Bone marrow (tissue), 2 donors: Measurements from ENCODE around the gene THBS1.

Experiments
- DNase-seq, 2 donors: peaks; one replicate each; lab custom pipeline; 2025; lab: John Stamatoyannopoulos, UW

THBS1 gene

DNA sequence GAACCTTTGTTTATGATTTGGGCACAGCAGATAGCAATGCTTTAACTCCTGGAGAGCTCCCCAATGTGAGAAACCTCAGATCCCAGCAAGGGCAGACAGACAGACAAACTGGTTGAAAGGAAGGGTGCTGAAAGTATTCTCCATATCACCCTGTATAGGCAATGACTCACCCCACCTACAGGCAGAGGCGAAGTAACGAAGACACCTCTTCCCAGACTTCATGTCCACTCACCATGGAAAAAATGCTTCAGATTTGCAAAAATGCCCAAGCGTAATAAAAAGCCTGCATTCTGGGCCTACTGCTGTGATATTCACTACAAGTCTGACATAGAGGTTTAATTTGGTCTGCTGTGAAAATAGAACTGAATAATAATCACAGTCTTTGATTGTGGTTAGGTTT is 50.5 kb downstream of the THBS1 start:
- no peak for DNase-seq

DNA sequence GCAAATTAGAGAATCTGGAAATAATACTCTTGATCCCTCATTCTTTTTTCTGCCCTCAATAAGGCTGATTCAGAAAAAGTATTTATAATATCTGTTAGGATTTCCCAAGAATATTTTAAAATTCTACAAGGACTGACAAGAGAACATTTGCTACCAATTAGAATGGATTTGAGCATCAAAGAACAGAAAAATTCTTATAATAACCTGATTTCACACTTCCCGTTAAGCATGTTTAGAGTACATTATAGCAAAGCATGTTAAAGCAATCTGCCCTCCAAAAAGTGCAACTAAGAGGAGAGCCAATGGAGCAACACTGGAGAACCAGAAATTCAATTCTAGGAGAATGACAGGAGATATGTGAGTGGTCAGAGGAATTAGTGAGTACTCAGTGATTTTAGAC is 57.2 kb downstream of the THBS1 start:
- no peak for DNase-seq

DNA sequence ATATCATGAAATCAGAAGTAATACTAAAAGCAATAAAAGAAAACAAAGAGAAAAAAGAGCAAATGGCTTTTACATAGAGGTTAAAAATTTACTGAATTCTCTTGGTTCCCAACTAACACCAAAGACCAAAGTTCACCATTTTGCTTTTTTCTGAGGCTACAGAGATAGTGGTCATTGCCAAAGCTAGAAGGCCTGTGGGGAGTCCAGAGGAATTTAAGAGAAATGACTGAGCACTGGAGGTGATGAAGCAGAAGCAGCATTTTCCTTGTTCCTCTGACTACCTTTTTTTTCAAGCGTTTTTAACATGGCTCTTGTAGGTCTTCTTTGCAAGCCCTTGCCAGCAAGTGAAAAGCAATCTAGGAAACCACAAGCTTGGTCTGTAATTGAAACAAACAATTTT is 58.2 kb downstream of the THBS1 start:
- no peak for DNase-seq

DNA sequence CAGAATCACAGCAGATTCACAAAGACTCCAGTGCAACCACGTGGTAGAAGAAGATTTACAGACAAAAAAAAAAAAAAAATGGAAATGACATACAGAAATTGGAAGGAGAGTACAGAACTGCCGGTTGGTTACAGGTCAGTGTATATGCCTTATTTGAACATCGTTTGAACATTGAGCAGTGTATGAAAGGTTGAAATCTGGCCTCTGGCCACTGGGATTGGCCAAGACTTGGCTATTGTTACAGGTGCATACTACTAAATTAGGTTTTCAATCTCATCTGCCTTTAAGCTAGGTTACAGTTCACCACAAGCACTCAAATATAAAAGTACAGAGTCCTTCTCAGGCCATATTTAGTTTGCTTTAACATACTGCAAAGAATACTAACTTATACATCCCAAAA is 59.8 kb downstream of the THBS1 start:
- DNase-seq, result no peak

DNA sequence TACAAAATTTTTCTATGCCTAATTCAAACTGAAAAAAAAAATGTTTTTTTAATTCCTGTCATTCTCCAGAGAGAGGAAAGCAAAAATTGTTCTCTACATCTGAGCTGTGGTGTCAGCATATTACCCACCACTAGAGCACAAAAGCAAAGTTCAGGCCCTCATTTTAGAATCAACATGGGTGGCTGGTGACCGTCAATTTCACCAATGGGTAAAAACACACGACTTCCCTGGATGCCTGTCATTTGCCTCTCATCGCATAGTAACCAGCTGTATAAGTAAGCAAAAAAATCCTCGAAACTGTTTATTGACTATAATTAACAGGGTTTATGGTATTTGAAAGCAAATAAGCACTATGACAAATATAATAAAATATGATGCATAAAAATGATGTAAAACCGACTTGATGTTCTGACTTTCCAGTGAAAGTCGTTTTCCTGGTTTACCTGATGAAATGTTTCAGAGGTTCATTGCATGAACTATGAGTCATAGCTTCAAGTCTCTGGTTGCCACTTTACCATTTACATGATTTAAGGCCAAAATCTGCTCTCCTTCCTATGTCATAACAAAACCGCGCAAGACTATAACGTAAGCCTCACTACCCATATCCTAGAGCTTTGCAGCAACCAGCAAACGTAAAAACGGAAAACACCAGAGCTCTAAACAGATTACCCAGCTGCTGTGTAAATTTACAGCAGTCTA is 60.5 kb downstream of the THBS1 start:
- DNase-seq, result no peak

DNA sequence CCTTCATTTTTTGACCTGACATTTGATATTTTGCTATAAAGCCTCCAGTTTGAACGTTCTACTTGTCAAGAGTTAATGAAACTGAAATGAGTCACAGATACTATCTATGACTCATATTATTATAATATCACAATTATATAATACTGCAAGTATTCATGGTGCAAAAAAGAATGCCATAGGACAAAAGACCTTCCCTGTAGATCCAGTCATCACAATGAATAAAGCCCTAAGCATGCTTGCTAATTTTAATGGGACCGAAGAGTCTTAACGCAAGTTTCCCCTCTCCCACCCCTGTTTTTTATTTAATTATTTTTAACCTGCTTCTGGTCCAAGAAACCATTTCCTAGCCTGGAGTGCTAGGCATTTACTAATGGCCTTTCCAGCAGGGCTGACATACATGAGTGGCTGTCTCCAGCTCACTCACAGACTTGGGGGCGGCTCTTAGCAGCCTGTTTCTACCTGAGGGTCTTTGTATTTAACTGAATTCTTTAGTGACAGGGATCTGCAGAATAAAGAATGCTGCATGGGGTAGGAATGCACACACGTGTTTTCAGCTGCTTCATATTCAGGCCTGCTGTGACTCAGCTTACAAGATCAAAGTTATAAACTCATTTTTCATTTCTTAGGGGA is 61.2 kb downstream of the THBS1 start:
- DNase-seq, result no peak

DNA sequence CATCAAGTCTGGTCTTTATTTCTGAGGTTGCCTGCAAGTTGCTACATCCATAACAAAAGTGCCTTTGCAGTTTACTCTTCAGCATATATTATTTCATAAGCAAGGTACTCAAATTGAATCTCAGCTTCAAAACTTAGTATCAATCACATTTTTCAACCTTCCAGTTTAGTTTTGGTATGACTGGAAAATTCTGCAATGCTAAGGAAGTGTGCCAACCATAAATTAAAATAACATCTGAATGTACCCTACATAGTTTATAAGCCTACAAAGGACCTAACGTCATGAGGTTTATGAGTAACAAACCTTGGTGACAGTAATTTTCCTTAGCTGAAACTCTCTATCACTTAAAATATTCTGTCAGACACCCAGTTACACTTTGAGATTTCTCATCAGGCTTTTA is 62.8 kb downstream of the THBS1 start:
- no peak for DNase-seq

DNA sequence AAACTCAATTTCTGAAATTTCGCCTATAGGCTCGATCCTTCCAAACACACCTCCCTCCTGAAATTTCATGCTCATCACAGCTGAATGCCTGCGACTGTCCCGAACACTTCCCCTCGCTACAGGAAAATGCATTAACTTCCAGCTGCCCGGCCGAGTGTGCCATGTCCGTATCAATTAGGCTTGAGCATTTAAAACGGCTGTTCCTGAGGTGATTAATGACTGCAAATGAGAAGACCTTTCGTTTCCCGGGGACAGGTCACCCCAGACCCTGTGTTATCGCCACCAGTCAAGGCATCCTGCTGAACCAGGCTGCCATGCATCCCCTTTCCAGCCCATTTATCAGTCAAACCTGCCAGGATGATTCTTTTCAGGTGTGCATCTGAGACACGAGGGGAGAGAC is 63.3 kb downstream of the THBS1 start:
- no peak for DNase-seq

DNA sequence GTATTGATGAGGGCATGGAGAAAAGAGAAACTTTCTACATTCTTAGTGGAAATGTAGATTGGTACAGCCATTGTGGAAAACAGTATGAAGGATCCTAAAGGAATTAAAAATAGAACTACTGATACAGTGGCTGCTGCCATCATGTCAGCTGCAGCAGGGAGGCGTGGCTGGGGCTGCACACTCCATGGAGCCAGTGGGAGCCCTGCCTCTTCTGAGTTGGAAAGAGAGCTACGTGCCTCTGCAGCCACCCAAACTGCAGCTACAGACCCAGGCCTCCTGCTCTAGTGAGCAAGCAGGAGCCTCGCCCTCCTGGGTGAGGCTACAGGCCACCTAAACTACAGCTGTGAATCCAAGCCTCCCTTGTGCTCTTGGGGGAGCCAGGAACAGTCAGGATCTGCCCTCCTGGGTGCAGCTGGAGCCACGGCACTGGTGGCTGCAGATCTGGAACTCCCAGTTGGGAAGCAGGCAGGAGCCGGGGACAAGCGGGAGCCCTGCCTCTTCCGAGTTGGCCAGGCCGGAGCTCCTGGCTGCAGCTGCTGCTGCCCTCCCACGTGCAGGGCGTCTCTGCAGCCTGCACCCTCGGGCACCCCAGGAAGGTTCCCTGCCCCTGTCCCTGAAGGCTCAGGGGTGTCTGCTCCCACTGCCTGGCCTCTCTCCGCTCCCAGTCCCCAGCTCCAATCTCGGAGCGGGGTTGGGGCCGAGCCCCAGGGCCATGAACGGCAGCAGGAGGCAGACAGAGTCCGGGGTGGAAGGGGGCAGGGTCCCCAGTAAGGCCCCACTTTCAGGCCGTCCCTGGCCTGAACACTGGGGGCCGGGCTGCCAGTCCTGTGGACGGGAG is 64.5 kb downstream of the THBS1 start:
- no peak for DNase-seq

DNA sequence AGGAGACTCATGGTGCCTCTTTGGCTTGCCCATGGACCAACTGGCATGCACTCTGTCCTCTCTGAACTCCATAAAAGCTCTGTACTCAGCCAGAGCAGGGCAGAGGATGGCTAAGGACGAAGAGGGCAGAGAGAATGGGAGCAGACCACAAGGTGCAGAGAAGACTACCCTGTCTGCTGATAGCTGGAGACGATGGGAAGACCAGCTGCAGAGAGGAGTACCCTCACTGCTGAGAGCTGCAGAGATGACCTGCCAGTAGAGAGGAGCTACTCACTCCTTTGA is 65.0 kb downstream of the THBS1 start:
- no peak for DNase-seq

DNA sequence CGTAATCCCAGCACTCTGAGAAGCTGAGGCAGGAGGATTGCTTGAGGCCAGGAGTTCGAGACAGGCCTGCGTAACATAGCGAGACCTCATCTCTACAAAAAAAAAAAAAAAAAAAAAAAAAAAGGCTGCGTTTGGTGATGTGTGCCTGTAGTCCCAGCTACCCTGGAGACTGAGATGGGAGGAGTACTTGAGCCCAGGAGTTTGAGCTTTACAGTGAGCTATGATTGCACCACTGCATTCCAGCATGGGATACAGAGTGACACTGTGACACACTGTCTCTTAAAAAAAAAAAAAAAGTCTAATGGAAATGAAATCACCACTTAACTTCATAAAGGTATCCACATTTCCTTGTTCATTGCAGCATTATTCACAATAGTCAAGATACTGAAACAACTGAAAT is 65.5 kb downstream of the THBS1 start:
- no peak for DNase-seq
